SK-N-SH (cell line): Measurements from ENCODE around the gene SND1. TPM values are rescaled to one million over a fixed set of nuclear protein-coding genes. Genes with fewer than 3 reads are reported as not detected.

Experiments
- CTCF ChIA-PET: fragments of 300-600, 350-600 bp; formaldehyde crosslinking; extraction: SDS; loops from one replicate; lab custom pipeline; 2021; lab: Yijun Ruan, JAX
- POLR2A ChIA-PET: fragments of 350-600 bp; sonication (Branson Sonifier 250); formaldehyde crosslinking; extraction: SDS; loops from one replicate; lab custom pipeline; 2020; ENCODE audit warnings: antibody characterized with exemption, inconsistent platforms; lab: Yijun Ruan, JAX
- DNase-seq: peaks from one replicate; pipeline ENCODE4 v3.0.0; 2012
- H2AFZ ChIP-seq: fragments of 200-600 bp; sonication (generic); 2 replicates; pipeline ENCODE4 v1.8.1; 2016; ENCODE audit warnings: antibody characterized with exemption, mild to moderate bottlenecking, low read depth
- H3F3A ChIP-seq: fragments of 200-600 bp; sonication (generic); replicated peaks from 2 replicates; pipeline ENCODE3; 2016; ENCODE audit warnings: antibody characterized with exemption, mild to moderate bottlenecking; ENCODE audit not compliant: insufficient read depth
- H3K27ac ChIP-seq, 2 experiments: fragments of 200-500 bp in 1 of 2; fragments of 200-600 bp in 1 of 2; sonication (Bioruptor generic) in 1 of 2; sonication (generic), shearing (Covaris generic) in 1 of 2; 2 replicates each; pipeline versions ENCODE4 v1.5.1 to v1.6.1; 2014 to 2016; ENCODE audit warnings: low read depth in 2 of 2, inconsistent platforms in 1 of 2, low read length in 1 of 2, mild to moderate bottlenecking in 1 of 2, mixed read lengths in 1 of 2
- H3K27me3 ChIP-seq: fragments of 200-600 bp; sonication (generic), shearing (Covaris generic); 2 replicates; pipeline ENCODE4 v1.6.1; 2016; ENCODE audit warnings: mixed run types; ENCODE audit not compliant: insufficient read depth
- H3K36me3 ChIP-seq, 2 experiments: fragments of 200-500 bp in 1 of 2; fragments of 200-600 bp in 1 of 2; sonication (Bioruptor generic) in 1 of 2; sonication (generic) in 1 of 2; replicated peaks in 1 of 2; 2 replicates each; pipeline versions ENCODE3 to v1.5.1; 2014 to 2016; ENCODE audit warnings: low read length in 1 of 2, mild to moderate bottlenecking in 1 of 2; ENCODE audit not compliant: insufficient read depth in 2 of 2, control insufficient read depth in 1 of 2
- H3K4me1 ChIP-seq, 2 experiments: fragments of 200-500 bp in 1 of 2; fragments of 200-600 bp in 1 of 2; sonication (Bioruptor generic) in 1 of 2; sonication (generic), shearing (Covaris generic) in 1 of 2; 2 replicates each; pipeline versions ENCODE4 v1.5.1 to v1.6.1; 2014 to 2016; ENCODE audit warnings: low read depth in 1 of 2, low read length in 1 of 2, mixed run types in 1 of 2; ENCODE audit not compliant: insufficient read depth in 2 of 2, control insufficient read depth in 1 of 2
- H3K4me2 ChIP-seq: fragments of 200-600 bp; sonication (generic), shearing (Covaris generic); 2 replicates; pipeline ENCODE4 v1.6.1; 2017; ENCODE audit warnings: mixed run types
- H3K4me3 ChIP-seq, 2 experiments: fragments of 200-500 bp in 1 of 2; fragments of 200-600 bp in 1 of 2; sonication (Bioruptor generic) in 1 of 2; sonication (generic), shearing (Covaris generic) in 1 of 2; 2 replicates each; pipeline versions ENCODE4 v1.5.1 to v1.8.1; 2014 to 2016; ENCODE audit warnings: low read depth in 2 of 2, inconsistent platforms in 1 of 2, low read length in 1 of 2, mild to moderate bottlenecking in 1 of 2, mixed read lengths in 1 of 2, moderate library complexity in 1 of 2
- H3K79me2 ChIP-seq: fragments of 200-600 bp; sonication (generic); 2 replicates; pipeline ENCODE4 v1.8.1; 2017; ENCODE audit warnings: mild to moderate bottlenecking; ENCODE audit not compliant: insufficient read depth
- H3K9ac ChIP-seq: fragments of 200-600 bp; sonication (generic); 2 replicates; pipeline ENCODE4 v1.6.1; 2017; ENCODE audit warnings: mixed run types
- H3K9me2 ChIP-seq: fragments of 200-600 bp; sonication (generic); 2 replicates; pipeline ENCODE4 v1.6.1; 2017; ENCODE audit warnings: mixed run types
- H3K9me3 ChIP-seq: fragments of 200-600 bp; sonication (generic); 2 replicates; pipeline ENCODE4 v1.6.1; 2017; ENCODE audit warnings: mixed run types, mild to moderate bottlenecking, moderate library complexity
- H4K20me1 ChIP-seq: fragments of 200-600 bp; sonication (generic); 2 replicates; pipeline ENCODE4 v1.6.1; 2017; ENCODE audit warnings: mild to moderate bottlenecking, mixed run types; ENCODE audit not compliant: insufficient read depth
- GATA2 ChIP-seq: sonication (generic); formaldehyde crosslinking; IDR thresholded peaks from 2 replicates; pipeline ENCODE4 v1.5.0; 2020; ENCODE audit warnings: mild to moderate bottlenecking, missing genetic modification reagents
- IRF3 ChIP-seq: fragments of 150-350 bp; IDR thresholded peaks from 2 replicates; pipeline ENCODE4 v1.6.1; 2016; ENCODE audit warnings: mild to moderate bottlenecking, low read depth, low read length
- MXI1 ChIP-seq: IDR thresholded peaks from 2 replicates; pipeline ENCODE4 v1.6.1; 2012; ENCODE audit warnings: mild to moderate bottlenecking, low read depth, low read length, improper control_type of control experiment
- PBX3 ChIP-seq: IDR thresholded peaks from 2 replicates; pipeline ENCODE4; 2012
- RAD21 ChIP-seq: IDR thresholded peaks from 2 replicates; pipeline ENCODE4 v1.6.1; 2012; ENCODE audit warnings: mild to moderate bottlenecking, low read length
- REST ChIP-seq: IDR thresholded peaks from 2 replicates; pipeline ENCODE4 v1.6.1; 2012; ENCODE audit warnings: mild to moderate bottlenecking, low read depth, low read length, moderate library complexity
- RFX5 ChIP-seq: IDR thresholded peaks from 2 replicates; pipeline ENCODE4 v1.6.1; 2012; ENCODE audit warnings: mild to moderate bottlenecking, improper control_type of control experiment, low read length
- WGBS: methylation state at CpG from one replicate; pipeline ENCODE4 v1.1.6; 2017; ENCODE audit warnings: low lambda C conversion rate; 5-methylcytosine and 5-hydroxymethylcytosine counted together
- polyA plus RNA-seq, 3 experiments: library from polyadenylated mRNA; depleted of rRNA; stranded (reverse); fragments of >200 nt; gene quantifications; 2 replicates each; pipeline ENCODE4 v1.2.3, GENCODE V29; 2012

The SND1 gene
- polyA plus RNA-seq, 1 of the 3 experiments (the other 2 are of a cell fraction), result 165 TPM

- TF ChIP-seq REST (no peak), IRF3 (no peak)
- Histone ChIP-seq H3K9me3 (no peaks in the 10 kb centered on the region), H2AFZ (no peak overlapping the region), H3K9me2 (no peaks in the 10 kb centered on the region), H3K4me2 (peak overlapping the region; percentile 69), H3K27ac (peak overlapping the region in 1 of 2 experiments; percentile 88; a peak in 2 of 4 replicates), H3K9ac (peak overlapping the region; percentile 47; the same call in 1 of the 2 replicates), H3F3A (peaks cover 28% of the 10 kb centered on the region), H3K4me1 (peaks cover 11 to 27% of the 10 kb centered on the region in 2 experiments), H3K4me3 (peak overlapping the region in 1 of 2 experiments; percentile 0; a peak in 1 of 4 replicates), H3K79me2 (peaks cover 99% of the 10 kb centered on the region), H3K27me3 (no peaks in the 10 kb centered on the region), H4K20me1 (peaks cover 40% of the 10 kb centered on the region), H3K36me3 (peaks cover 0 to 22% of the 10 kb centered on the region in 2 experiments)
- ChIA-PET POLR2A (no interaction called here), CTCF (interaction anchor here (0.8 to 1.3 kb wide), 2 partner anchors 12 to 543 kb away, joined by 5 read pairs; no protein-coding TSS in a partner anchor)
- WGBS, result 85% methylated on average over 7 of the region's 7 CpGs
- DNase-seq, result no peak
Observed at GRCh38 chr7:127665922-127666321, 13.9 kb downstream of the SND1 start.

GRCh38 chr7:127666602-127667001, 14.6 kb downstream of the SND1 start:
- peaks cover 99% of the 10 kb centered on the region for H3K79me2 ChIP-seq
- peak overlapping the region; percentile 47; the same call in 1 of the 2 replicates for H3K9ac ChIP-seq
- H3K9me3 ChIP-seq, result no peaks in the 10 kb centered on the region
- 30% methylated on average over 4 of the region's 4 CpGs for WGBS
- DNase-seq, result peak; percentile 32
- peaks cover 28% of the 10 kb centered on the region for H3F3A ChIP-seq
- CTCF ChIA-PET, result interaction anchor here (0.8 to 1.3 kb wide), 2 partner anchors 11 to 542 kb away, joined by 5 read pairs; no protein-coding TSS in a partner anchor
- POLR2A ChIA-PET, result no interaction called here
- peak overlapping the region in 1 of 2 experiments; percentile 0; a peak in 1 of 4 replicates for H3K4me3 ChIP-seq
- H3K27me3 ChIP-seq, result no peaks in the 10 kb centered on the region
- H3K4me1 ChIP-seq, result peaks cover 11 to 27% of the 10 kb centered on the region in 2 experiments
- peak overlapping the region; percentile 11 to 88; a peak in 3 of 4 replicates for H3K27ac ChIP-seq
- peak overlapping the region; percentile 69 for H3K4me2 ChIP-seq
- H3K36me3 ChIP-seq, result peaks cover 0 to 23% of the 10 kb centered on the region in 2 experiments
- no peak for TF ChIP-seq PBX3
- no peak for TF ChIP-seq RFX5
- peak; percentile 13; the same call in 1 of the 2 replicates for TF ChIP-seq RAD21
- peak; percentile 46 for TF ChIP-seq GATA2 (CRISPR knock-in tag)
- peak; percentile 52; the same call in 1 of the 2 replicates for TF ChIP-seq MXI1
- H4K20me1 ChIP-seq, result peaks cover 34% of the 10 kb centered on the region
- no peaks in the 10 kb centered on the region for H3K9me2 ChIP-seq
- H2AFZ ChIP-seq, result no peak overlapping the region
